NCI-H226 (cell line): ENCODE data around the gene ZRSR2.
A peak's percentile ranks its signal among the peaks of the same experiment; 100 is the strongest.

Experiments
- DNase-seq: peaks from one replicate; pipeline ENCODE4 v3.0.0-alpha.2; 2015

Gene ZRSR2

GRCh38 chrX:15854712-15855567, 64.7 kb downstream of the ZRSR2 start, which contains the start of gene AP1S2:
Gene AP1S2 (minus strand): TSS chrX:15854813. CDS start chrX:15852524, 2,289 bp downstream.
- peak; percentile 81 for DNase-seq

GRCh38 chrX:15855568-15856221, 65.4 kb downstream of the ZRSR2 start:
- no peak for DNase-seq

GRCh38 chrX:15856222-15856587, 65.9 kb downstream of the ZRSR2 start:
- no peak for DNase-seq

GRCh38 chrX:15856636-15857035, 66.4 kb downstream of the ZRSR2 start:
- no peak for DNase-seq

- DNase-seq = no peak
These were observed 67.8 kb downstream of the ZRSR2 start for GRCh38 chrX:15858051-15858450.

- no peak for DNase-seq
These were observed 70.6 kb downstream of the ZRSR2 start for GRCh38 chrX:15860921-15861320.

GRCh38 chrX:15864023-15864422, 73.7 kb downstream of the ZRSR2 start:
- DNase-seq = no peak

- peak; percentile 46 for DNase-seq
These were observed 74.3 kb downstream of the ZRSR2 start for GRCh38 chrX:15864629-15865028.

GRCh38 chrX:15866147-15866546, 75.9 kb downstream of the ZRSR2 start:
- DNase-seq = no peak

- no peak for DNase-seq
These were observed 79.4 kb downstream of the ZRSR2 start for GRCh38 chrX:15869695-15870094.

GRCh38 chrX:15870310-15870709, 80.0 kb downstream of the ZRSR2 start:
- DNase-seq = no peak
